Trophoblast cell (in vitro differentiated cells and primary cell): Measurements from ENCODE around the gene MTHFD1L.
A peak's percentile ranks its signal among the peaks of the same experiment; 100 is the strongest.

Source experiments
- DNase-seq, 2 donors: peaks; one replicate each; pipeline ENCODE4 v3.0.0-alpha.2; 2016
- H2AFZ ChIP-seq: 2 replicates; pipeline ENCODE4 v1.6.1; 2013; ENCODE audit warnings: low read length, moderate library complexity, mild to moderate bottlenecking; ENCODE audit not compliant: insufficient read depth, poor library complexity
- H2AK5ac ChIP-seq: 2 replicates; pipeline ENCODE4 v1.6.1; 2013; ENCODE audit warnings: mild to moderate bottlenecking, low read length
- H2BK120ac ChIP-seq: 2 replicates; pipeline ENCODE4 v1.6.1; 2013; ENCODE audit warnings: low read length, mild to moderate bottlenecking, moderate library complexity; ENCODE audit not compliant: insufficient read depth, poor library complexity
- H2BK12ac ChIP-seq: 2 replicates; pipeline ENCODE4 v1.6.1; 2013; ENCODE audit warnings: mild to moderate bottlenecking, low read length, moderate library complexity
- H2BK5ac ChIP-seq: 2 replicates; pipeline ENCODE4 v1.6.1; 2013; ENCODE audit warnings: low read length, low read depth, moderate library complexity, mild to moderate bottlenecking; ENCODE audit not compliant: poor library complexity
- H3K14ac ChIP-seq: 2 replicates; pipeline ENCODE4 v1.6.1; 2013; ENCODE audit warnings: mild to moderate bottlenecking, low read length
- H3K18ac ChIP-seq: 2 replicates; pipeline ENCODE4 v1.6.1; 2013; ENCODE audit warnings: mild to moderate bottlenecking, low read length
- H3K23ac ChIP-seq: 2 replicates; pipeline ENCODE4 v1.6.1; 2013; ENCODE audit warnings: low read length
- H3K27ac ChIP-seq: 2 replicates; pipeline ENCODE4 v1.5.1; 2013; ENCODE audit warnings: low read depth, mild to moderate bottlenecking, inconsistent platforms, low read length, moderate library complexity
- H3K27me3 ChIP-seq: 2 replicates; pipeline ENCODE4 v1.6.1; 2013; ENCODE audit warnings: inconsistent platforms, mild to moderate bottlenecking, low read length, moderate library complexity; ENCODE audit not compliant: insufficient read depth
- H3K36me3 ChIP-seq, 2 experiments: 1 replicate in 1 of 2; 2 replicates in 1 of 2; pipeline ENCODE4 v1.6.1; 2013; ENCODE audit warnings: low read length in 2 of 2, mild to moderate bottlenecking in 2 of 2, moderate library complexity in 1 of 2; ENCODE audit not compliant: insufficient read depth in 2 of 2, control insufficient read depth in 1 of 2
- H3K4ac ChIP-seq: 2 replicates; pipeline ENCODE4 v1.6.1; 2013; ENCODE audit warnings: low read depth, mild to moderate bottlenecking, low read length, moderate library complexity
- H3K4me1 ChIP-seq, 2 experiments: 1 replicate in 1 of 2; 2 replicates in 1 of 2; pipeline ENCODE4 v1.6.1; 2013; ENCODE audit warnings: low read length in 2 of 2, mild to moderate bottlenecking in 2 of 2, moderate library complexity in 1 of 2; ENCODE audit not compliant: insufficient read depth in 2 of 2, control insufficient read depth in 1 of 2
- H3K4me2 ChIP-seq: 2 replicates; pipeline ENCODE4 v1.6.1; 2013; ENCODE audit warnings: inconsistent platforms, mild to moderate bottlenecking, low read length, moderate library complexity
- H3K4me3 ChIP-seq: 2 replicates; pipeline ENCODE4 v1.5.1; 2013; ENCODE audit warnings: mild to moderate bottlenecking, low read depth, low read length, inconsistent platforms
- H3K79me1 ChIP-seq: one replicate; pipeline ENCODE4 v1.6.1; 2013; ENCODE audit warnings: low read length
- H3K79me2 ChIP-seq: 2 replicates; pipeline ENCODE4 v1.6.1; 2013; ENCODE audit warnings: low read length, mild to moderate bottlenecking; ENCODE audit not compliant: control insufficient read depth, insufficient read depth, poor library complexity
- H3K9ac ChIP-seq: 2 replicates; pipeline ENCODE4 v1.6.1; 2013; ENCODE audit warnings: mild to moderate bottlenecking, low read length
- H3K9me3 ChIP-seq: 2 replicates; pipeline ENCODE4 v1.6.1; 2013; ENCODE audit warnings: low read depth, mild to moderate bottlenecking, control low read depth, inconsistent platforms, low read length; ENCODE audit not compliant: insufficient read depth
- H4K12ac ChIP-seq: 2 replicates; pipeline ENCODE4 v1.6.1; 2013; ENCODE audit warnings: low read depth, mild to moderate bottlenecking, low read length, moderate library complexity
- H4K8ac ChIP-seq: 2 replicates; pipeline ENCODE4 v1.6.1; 2013; ENCODE audit warnings: low read depth, mild to moderate bottlenecking, low read length, moderate library complexity
- H4K91ac ChIP-seq: one replicate; pipeline ENCODE4 v1.6.1; 2013; ENCODE audit warnings: low read depth, mild to moderate bottlenecking, low read length, moderate library complexity
- WGBS: extraction: QIAGEN DNeasy Blood & Tissue Kit; methylation state at CpG from one replicate; pipeline ENCODE4 v1.1.7; 2013; ENCODE audit warnings: missing lambda C conversion rate; ENCODE audit not compliant: insufficient read length, insufficient coverage; ENCODE audit errors: extremely low coverage; 5-methylcytosine and 5-hydroxymethylcytosine counted together

MTHFD1L gene

DNA sequence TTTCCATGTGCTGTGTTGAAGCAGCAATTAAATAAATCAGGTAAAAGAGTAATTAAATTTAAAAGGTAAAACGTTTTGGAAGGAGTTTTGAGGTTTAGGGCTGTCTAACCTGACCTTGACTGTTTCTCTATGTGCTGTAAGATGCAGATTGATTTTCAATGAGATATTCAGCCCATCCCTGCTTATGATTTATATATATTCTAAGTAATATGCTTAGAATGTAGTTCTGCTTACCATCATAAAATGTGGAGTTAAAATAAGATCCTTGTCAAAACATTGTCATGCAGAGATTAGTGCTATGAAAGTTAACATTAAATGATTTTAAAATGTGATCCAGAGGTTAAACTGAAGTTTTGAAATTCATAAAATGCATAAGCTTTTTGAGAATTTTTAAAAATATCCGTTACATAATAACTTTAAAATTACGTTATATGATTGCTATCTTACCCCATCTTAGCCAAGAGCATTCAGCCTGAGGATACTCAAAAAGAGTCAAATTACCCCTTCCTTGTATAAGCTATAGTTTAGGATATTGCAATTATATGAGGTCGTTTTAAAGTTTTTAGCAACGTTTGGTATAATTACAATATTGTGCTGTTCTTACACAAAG, 122.5 kb downstream of the MTHFD1L start:
- WGBS, result 100% methylated on average over 1 of the region's 5 CpGs
- Histone ChIP-seq H3K36me3 (peaks cover 10 to 14% of the 10 kb centered on the region in 2 experiments), H2AFZ (no peak overlapping the region), H3K4me2 (no peak overlapping the region), H3K79me2 (no peaks in the 10 kb centered on the region), H3K9me3 (peaks cover 2% of the 10 kb centered on the region), H3K4me3 (no peak overlapping the region), H2BK120ac (no peak overlapping the region), H3K4ac (no peak overlapping the region), H4K8ac (no peak overlapping the region), H2BK5ac (no peak overlapping the region), H3K27ac (no peak overlapping the region), H3K14ac (no peak overlapping the region), H3K18ac (no peak overlapping the region), H3K9ac (no peak overlapping the region), H4K91ac (no peak overlapping the region), H2AK5ac (no peak overlapping the region), H3K27me3 (no peaks in the 10 kb centered on the region), H2BK12ac (no peak overlapping the region), H4K12ac (no peak overlapping the region), H3K4me1 (no peaks in the 10 kb centered on the region), H3K23ac (no peak overlapping the region), H3K79me1 (no peaks in the 10 kb centered on the region)
- DNase-seq, result peak in 1 of 2 donors; percentile 62

- H3K27me3 ChIP-seq, result no peaks in the 10 kb centered on the region
- no CpG with 5 or more reads among the region's 3 CpGs for WGBS
- H2AK5ac ChIP-seq, result no peak overlapping the region
- no peak overlapping the region for H3K23ac ChIP-seq
- no peak overlapping the region for H2BK5ac ChIP-seq
- no peak overlapping the region for H3K9ac ChIP-seq
- no peak overlapping the region for H3K4me2 ChIP-seq
- no peak overlapping the region for H2BK120ac ChIP-seq
- H3K27ac ChIP-seq, result no peak overlapping the region
- no peak overlapping the region for H3K4me3 ChIP-seq
- no peak overlapping the region for H3K14ac ChIP-seq
- H2BK12ac ChIP-seq, result no peak overlapping the region
- H3K4ac ChIP-seq, result no peak overlapping the region
- DNase-seq, result no peak
- H3K36me3 ChIP-seq, result peaks cover 5 to 8% of the 10 kb centered on the region in 2 experiments
- no peak overlapping the region for H4K8ac ChIP-seq
- H3K79me1 ChIP-seq, result no peaks in the 10 kb centered on the region
- H3K4me1 ChIP-seq, result peaks cover 0 to 2% of the 10 kb centered on the region in 2 experiments
- H4K12ac ChIP-seq, result no peak overlapping the region
- H2AFZ ChIP-seq, result no peak overlapping the region
- peaks cover 2% of the 10 kb centered on the region for H3K9me3 ChIP-seq
- H4K91ac ChIP-seq, result no peak overlapping the region
- H3K18ac ChIP-seq, result no peak overlapping the region
- H3K79me2 ChIP-seq, result no peaks in the 10 kb centered on the region
These were observed 126.0 kb downstream of the MTHFD1L start for GRCh38 chr6:150991487-150991886.

DNA sequence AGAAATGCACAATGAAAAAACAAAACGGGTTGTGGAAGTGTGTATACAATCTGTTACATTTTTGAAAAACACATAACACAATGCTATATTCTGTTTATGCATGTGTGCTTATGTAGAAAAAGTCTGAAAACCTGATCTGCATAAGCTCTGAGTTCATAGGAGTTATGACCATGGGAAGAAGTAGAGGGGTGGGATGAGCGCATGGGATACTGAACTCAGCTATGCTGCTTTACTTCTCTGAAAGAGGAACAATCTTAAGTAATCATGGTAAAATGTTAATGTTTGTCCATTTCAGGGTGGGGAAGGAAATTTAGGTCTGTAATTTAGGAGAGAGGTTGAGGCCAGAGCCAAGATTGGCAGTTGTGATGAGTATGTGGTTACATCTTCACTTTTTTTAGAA, 126.8 kb downstream of the MTHFD1L start:
- no peak overlapping the region for H4K8ac ChIP-seq
- H4K91ac ChIP-seq, result no peak overlapping the region
- H2AFZ ChIP-seq, result no peak overlapping the region
- no peak overlapping the region for H2BK5ac ChIP-seq
- H2AK5ac ChIP-seq, result no peak overlapping the region
- H3K9me3 ChIP-seq, result peaks cover 2% of the 10 kb centered on the region
- no peaks in the 10 kb centered on the region for H3K27me3 ChIP-seq
- no peak overlapping the region for H3K23ac ChIP-seq
- peaks cover 4 to 7% of the 10 kb centered on the region in 2 experiments for H3K4me1 ChIP-seq
- no peak overlapping the region for H2BK120ac ChIP-seq
- H3K4me3 ChIP-seq, result no peak overlapping the region
- H3K79me2 ChIP-seq, result no peaks in the 10 kb centered on the region
- DNase-seq, result no peak
- no peak overlapping the region for H4K12ac ChIP-seq
- no peak overlapping the region for H2BK12ac ChIP-seq
- no peak overlapping the region for H3K9ac ChIP-seq
- no peak overlapping the region for H3K4me2 ChIP-seq
- no peaks in the 10 kb centered on the region for H3K79me1 ChIP-seq
- no peak overlapping the region for H3K4ac ChIP-seq
- no peak overlapping the region for H3K18ac ChIP-seq
- WGBS, result no CpG with 5 or more reads among the region's 2 CpGs
- H3K36me3 ChIP-seq, result peaks cover 4 to 6% of the 10 kb centered on the region in 2 experiments
- no peak overlapping the region for H3K27ac ChIP-seq
- H3K14ac ChIP-seq, result no peak overlapping the region

- no CpG with 5 or more reads among the region's 5 CpGs for WGBS
- Histone ChIP-seq H3K4ac (no peak overlapping the region), H3K9ac (no peak overlapping the region), H4K12ac (no peak overlapping the region), H3K9me3 (peaks cover 2% of the 10 kb centered on the region), H4K91ac (no peak overlapping the region), H2AFZ (no peak overlapping the region), H2BK12ac (no peak overlapping the region), H3K23ac (no peak overlapping the region), H3K27me3 (no peaks in the 10 kb centered on the region), H3K36me3 (peaks cover 2 to 6% of the 10 kb centered on the region in 2 experiments), H3K79me2 (no peaks in the 10 kb centered on the region), H2BK5ac (no peak overlapping the region), H3K4me3 (no peak overlapping the region), H3K14ac (no peak overlapping the region), H3K27ac (no peak overlapping the region), H4K8ac (no peak overlapping the region), H3K4me2 (no peak overlapping the region), H3K18ac (no peak overlapping the region), H2AK5ac (no peak overlapping the region), H3K79me1 (no peaks in the 10 kb centered on the region), H3K4me1 (peaks cover 4 to 7% of the 10 kb centered on the region in 2 experiments), H2BK120ac (no peak overlapping the region)
- DNase-seq, result no peak
These were observed 127.2 kb downstream of the MTHFD1L start for GRCh38 chr6:150992703-150993102.
